ENCODE measurements around the gene TNK1.
"Not testable (repeated sequence)": the region's sequence is repeated elsewhere in the genome, so short reads cannot be mapped to it uniquely, and the experiment has no call there.

The TNK1 gene

DNA sequence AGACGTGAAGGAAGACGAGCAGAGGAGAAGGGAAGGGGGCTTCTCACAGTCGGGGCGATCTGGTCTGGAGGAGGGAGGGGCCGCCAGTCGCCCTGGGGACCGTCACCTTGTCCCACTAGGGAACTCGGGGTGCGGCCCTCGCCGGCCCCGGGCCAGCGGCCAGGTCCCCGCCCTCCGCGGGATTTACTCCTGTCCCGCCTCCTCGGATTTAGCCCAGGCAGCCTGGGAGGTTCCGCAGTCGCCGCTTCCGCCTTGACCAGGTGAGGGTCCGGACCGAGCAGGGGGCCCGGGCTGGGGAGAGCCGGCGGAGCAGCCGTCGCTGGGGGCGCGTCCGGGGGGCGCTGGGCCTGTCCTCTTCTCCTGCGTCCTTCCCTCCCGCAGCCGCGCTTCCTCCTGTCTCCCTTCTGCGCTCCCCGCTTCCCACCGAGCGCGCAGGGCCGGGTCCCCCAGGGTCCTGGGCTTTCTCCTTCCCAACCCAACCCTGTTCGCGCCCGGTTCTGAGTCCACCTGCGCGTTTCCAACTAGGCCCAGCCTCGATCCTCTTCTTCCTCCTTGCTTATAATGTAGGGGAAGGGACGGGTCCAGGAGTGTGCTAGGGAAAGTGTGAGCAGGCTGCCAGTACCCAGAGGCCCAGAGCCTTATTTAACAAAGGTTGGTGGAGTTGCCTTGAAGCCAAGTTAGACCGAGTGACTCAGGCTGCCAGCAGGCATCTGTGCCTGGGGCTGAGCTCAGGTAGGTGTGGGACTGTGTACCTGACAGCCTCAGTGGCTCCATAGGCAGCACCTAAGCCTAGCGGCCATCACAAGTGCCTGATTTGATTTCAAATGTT lies at the start of gene TNK1:
Gene TNK1, plus strand, starts transcription at position 235 of the 829 bp plus-strand sequence. CDS start 1,838 bp downstream, outside the sequence.
- peak; percentile 18 for DNase-seq

DNA sequence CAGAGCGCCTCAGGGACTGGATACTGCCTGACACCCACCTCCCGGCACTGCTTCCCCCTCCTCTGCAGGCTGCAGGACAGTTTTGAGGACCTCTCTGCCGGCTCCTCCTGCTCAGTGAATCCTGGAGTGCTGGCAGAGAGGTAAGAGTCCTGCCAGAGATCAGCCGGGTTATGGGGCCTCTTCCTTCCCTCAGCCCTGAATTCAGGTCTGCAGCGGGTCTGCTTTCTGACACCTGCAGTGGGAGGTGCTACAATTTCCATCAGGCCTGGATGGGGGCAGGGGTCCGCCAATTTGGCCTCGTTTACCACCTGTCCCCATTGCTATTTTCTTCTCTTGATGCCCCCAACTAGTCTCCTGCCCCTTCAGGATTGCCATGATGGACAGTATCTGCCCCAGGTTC lies 48.8 kb upstream of the TNK1 start:
- no peak for DNase-seq

DNA sequence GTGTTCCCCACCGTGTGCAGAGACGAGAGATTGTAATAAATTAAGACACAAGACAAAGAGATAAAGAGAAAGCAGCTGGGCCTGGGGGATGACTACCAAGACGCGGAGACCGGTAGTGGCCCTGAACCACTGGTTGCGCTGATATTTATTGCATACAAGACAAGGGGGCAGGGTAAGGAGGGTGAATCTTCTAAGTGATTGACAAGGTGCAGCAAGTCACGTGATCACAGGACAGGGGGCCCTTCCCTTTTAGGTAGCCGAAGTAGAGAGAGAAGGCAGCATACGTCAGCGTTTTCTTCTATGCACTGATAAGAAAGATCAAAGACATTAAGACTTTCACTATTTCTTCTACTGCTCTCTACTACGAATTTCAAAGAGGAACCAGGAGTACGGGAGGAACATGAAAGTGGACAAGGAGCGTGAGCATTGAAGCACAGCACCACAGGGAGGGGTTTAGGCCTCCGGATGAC lies 48.3 kb upstream of the TNK1 start:
- DNase-seq: not testable (repeated sequence)

DNA sequence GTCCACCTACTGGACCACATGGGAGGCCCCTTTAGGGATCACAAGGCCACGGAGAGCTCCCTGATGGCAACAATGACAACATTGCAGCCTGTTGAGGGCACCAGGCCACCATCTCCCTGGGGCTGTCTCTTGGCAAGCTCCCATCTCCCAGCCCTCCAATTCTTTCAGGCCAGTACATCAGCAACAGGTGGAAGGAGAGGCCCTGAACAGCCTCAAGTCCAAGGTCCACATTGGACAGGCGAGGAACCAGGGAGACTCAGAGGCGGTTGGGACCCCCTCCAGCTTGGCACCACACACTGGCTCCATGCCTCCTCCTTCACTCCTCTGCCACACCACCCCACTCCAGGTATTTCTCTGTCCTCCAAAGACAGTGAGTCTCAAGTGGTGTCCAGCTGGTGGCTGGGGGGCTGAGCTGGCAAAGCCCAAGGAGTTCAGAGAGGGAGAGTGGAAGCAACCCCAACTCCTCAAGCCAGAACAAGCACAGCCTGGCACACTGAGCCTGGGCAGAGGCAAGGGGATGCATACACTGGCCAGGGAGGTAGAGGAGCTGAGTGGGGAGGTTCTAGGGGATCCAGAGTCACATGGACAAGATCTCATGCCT lies 45.9 kb upstream of the TNK1 start:
- no peak for DNase-seq

DNA sequence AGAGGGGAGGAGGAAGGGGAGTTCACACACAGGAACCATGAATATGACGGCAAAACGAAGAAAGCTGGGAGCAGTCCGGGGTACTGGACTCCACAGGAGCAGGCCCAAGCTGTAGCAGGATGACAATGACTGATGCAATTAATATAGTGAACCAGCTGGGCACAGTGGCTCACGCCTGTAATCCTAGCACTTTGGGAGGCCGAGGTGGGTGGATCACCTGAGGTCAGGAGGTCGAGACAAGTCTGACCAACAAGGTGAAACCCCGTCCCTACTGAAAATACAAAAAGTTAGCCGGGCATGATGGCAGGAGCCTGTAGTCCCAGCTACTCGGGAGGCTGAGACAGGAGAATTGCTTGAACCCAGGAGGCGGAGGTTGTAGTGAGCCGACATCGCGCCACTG lies 45.1 kb upstream of the TNK1 start:
- not testable (repeated sequence) for DNase-seq

DNA sequence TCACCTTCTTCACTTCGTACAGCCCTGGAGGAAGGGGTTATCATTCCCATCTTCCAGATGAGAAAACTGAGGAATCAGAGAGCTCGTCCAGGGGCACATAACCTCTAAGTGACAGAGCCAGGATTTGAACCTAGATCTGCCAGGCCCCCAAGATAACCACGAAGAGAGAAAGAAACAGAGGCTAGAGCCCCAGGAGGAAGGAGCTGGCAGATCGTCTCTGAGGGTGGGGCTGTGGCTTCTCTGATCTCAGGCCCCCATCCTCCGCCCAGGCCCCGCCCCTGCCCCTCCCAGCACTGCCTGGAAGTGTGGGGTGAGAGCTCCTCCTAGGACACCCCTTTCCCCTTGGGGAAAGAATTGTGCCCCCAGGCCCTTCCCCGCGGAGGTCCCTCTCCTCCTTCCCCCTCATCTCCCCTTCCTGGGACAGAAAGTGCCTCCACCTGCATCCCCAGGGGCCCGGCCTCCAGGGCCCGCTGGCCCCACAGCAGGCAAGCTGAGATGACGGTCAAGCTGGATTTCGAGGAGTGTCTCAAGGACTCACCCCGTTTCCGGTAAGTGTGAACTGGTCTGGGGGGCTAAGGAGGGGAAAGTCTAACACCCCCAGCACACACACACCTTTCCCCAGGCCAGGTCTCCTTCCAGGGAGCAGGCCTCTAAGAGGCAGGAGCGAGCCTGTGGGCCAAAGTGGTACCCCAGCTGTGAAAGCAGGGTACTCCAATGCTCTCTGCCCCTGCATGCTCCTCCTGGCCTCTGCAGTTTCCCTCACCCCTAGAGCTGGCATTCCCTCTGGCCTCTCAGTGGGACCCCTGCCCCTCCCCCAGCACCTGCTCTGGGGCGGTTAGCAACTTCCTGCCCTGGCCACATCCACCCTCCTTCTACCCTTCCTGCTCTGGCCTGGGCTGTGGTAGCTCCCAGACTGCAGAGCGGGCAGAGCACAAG lies 44.4 kb upstream of the TNK1 start, which contains the start of gene ACAP1:
Gene ACAP1, plus strand, starts transcription at position 290 of the 936 bp plus-strand sequence. Its CDS starts 206 bp downstream, at position 496.
- no peak for DNase-seq

DNA sequence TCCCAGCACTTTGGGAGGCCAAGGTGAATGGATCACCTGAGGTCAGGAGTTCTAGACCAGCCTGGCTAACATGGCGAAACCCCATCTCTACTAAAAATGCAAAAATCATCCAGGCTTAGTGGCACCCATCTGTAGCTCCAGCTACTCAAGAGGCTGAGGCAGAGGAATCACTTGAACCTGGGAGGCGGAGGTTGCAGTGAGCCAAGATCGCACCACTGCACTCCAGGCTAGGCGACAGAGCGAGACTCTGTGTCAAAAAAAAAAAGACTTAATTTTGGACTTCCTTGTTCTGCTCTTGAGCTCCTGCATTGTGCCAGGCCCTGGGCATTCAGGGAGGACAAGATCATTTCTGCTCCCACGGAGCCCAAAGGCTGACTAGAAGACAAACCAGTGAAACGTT lies 43.3 kb upstream of the TNK1 start:
- DNase-seq: not testable (repeated sequence)

DNA sequence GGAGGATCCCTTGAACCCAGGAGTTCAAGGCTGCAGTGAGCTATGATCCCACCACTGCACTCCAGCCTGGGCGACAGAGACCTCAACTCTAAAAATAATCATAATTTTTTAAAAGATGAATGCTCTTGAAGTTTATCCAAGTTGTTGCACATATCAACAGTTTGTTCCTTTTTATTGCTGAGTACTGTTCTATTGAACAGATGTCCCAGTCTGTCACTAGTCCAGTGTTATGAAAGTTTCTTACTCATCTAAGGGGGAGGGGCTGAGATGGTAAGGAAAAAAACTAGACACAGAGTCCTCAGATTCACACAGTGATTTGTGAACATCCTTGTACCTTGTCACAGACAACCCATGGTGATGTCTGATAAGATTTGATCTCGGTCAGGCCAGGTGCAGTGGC lies 40.7 kb upstream of the TNK1 start:
- no peak for DNase-seq

DNA sequence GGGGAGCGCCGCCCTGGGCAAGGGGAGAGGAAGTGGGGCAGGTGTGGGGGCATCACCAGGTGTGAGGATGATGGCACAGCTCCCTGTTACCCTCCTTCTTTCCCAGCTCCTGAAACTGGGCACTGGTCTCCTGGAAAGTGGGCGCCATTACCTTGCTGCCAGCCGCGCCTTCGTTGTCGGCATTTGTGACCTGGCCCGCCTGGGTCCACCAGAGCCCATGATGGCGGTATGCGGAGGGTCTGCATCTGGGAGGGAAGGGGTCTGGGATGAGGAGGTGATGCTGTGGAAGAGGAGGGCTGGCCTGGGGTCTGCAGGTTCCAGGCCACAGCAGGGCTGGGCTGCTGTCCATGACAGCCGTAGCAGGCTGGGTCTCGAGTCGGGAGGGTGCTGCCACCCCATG lies 39.0 kb upstream of the TNK1 start:
- DNase-seq: no peak

DNA sequence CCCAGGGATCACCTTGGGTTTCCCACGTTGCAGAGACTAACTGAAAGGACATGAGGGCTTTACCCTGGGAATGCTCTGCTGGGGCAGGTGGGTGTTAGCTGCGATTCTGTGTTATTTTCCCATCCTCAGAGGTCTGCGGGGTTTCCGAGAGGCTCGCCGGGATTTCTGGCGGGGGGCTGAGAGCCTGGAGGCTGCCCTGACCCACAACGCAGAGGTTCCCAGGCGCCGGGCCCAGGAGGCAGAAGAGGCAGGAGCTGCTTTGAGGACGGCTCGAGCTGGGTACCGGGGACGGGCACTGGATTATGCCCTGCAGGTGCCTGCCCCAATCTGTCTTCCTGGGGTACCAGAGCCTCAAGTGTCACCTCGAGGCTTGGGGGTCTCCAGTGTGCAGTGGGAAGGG lies 37.6 kb upstream of the TNK1 start:
- DNase-seq: no peak

DNA sequence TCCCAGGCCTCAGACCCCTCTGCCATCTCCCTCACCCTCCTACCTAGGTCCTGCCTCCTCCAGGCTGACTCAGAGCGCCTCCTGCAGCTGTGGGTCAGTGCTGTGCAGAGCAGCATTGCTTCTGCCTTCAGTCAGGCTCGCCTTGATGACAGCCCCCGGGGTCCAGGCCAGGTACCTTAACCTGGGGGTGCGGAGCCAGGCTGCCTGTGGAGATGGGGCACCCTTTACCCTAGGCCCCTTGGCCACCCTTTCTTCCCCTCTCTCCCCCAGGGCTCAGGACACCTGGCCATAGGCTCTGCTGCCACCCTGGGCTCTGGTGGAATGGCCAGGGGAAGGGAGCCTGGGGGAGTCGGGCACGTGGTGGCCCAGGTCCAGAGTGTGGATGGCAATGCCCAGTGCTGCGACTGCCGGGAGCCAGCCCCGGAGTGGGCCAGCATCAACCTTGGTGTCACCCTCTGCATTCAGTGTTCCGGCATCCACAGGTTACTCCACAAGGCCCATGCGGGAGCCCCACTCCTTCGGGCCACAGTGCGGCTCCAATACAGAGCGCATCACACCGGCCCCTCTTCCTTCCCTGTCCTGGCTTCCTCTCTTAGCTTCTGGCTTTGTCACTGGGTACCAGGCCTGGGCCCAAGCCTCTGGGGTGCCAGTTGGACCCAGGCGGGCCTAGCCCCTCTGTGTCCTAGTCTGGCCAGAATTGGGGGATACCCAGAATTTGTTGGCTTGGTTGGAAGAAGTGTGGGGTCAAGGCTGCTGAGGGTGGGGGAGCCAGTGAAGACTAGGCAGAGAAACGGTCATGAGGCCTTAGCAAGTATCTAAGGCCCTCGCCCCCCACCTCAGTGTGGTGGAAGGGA lies 33.9 kb upstream of the TNK1 start:
- DNase-seq: no peak

DNA sequence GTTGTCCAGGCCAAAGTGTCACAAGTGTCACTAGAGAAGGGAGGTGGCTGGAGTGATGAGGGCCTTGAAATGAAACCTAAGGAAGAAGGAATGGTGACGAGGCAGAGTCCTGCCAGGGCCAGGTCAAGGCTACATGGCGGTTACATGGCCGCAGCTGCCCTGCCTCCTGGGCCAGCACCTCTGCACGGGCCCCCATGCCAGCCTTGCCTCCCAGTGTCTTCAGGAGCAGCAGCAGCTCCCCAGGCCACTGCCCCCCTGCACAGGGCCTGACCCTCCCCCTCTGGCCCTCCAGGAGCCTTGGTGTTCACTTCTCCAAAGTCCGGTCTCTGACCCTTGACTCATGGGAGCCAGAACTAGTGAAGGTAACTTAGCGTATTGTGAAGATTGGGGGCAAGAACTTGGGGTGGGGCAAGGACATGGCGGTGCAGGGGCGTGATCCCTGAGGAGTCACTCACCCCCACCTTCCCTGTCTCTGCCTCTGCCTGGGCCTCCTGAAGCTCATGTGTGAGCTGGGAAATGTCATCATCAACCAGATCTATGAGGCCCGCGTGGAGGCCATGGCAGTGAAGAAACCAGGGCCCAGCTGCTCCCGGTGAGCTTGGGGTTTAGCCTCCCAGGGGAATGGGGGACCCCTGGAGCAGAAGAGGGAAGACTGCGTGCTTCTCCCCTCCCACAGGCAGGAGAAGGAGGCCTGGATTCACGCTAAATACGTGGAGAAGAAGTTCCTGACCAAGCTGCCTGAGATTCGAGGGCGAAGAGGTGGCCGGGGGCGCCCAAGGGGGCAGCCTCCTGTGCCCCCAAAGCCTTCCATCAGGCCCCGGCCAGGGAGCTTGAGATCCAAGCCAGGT lies 33.0 kb upstream of the TNK1 start:
- no peak for DNase-seq

DNA sequence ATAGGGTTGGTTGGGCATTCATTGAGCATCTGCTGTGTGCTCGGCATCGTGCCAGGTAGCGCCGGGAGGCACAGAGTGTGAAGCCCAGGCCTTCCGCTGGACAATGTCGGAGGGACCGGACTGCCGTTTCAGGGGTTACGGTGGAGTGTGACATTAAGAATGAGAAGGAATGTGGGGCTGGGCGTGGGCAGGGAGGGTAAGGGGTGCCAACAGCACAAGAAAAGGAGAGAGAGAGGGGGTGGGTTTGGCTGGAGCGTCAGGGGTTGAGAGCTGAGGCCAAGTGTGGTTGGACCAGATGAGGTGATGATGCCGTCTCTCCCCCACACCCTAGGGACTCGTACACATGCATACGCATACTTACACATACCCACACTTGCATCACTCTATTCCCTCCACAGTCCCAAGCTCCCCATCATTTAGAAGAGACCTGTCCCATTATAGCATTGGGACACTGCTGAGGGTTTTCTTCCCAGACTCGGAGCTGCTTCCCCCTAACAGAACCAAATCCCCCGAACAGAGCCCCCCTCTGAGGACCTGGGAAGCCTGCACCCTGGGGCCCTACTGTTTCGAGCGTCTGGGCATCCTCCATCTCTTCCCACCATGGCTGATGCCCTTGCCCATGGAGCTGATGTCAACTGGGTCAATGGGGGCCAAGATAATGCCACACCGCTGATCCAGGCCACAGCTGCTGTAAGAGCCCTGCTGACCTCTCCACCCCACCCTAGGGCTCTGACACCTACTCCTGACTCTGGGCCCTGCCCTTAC lies 32.2 kb upstream of the TNK1 start:
- DNase-seq: peak; percentile 7

DNA sequence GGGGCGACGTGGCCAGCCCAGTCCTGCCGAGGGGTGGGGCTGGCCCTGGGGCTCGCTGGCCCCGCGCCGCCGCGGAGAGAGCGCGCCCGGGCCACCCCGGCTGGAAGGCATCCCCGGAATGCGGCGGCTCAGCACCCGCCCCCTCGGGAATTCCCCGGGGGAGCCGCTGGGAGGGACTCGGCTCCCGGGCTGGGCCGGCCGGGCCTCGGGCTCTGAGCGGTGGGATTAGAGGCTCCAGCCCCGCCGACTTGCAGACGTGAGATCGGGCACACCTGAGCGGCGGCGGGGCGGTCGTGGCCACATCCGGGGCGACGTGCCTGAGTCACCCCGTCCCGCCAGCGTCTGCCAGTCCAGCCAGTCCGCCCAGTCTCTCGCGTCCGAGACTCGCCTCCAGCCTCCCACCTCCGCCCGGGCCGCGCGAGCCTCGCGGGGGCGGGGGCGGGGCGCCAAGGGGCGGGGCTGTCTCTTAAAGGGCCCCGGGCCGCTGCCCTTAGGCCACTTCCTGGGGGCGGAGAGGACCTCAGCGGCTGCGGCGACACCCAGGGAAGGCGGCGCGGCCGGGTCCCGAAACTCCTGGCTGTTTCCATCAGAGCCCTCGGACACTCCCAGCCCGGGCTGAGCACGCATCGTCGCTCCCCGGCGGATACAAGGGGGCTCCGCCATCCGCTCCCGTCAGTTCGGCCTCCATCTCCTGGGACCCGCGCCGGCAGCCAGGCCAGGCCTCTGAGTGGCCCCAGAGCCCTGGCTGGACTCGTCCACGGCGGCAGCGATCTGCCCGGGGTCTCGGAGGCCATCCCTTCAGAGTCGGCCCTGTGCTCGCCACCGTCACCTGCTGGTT lies 29.0 kb upstream of the TNK1 start, which contains the start of gene KCTD11:
Gene KCTD11, plus strand, starts transcription at position 498 of the 838 bp plus-strand sequence.
- DNase-seq: peak; percentile 64

DNA sequence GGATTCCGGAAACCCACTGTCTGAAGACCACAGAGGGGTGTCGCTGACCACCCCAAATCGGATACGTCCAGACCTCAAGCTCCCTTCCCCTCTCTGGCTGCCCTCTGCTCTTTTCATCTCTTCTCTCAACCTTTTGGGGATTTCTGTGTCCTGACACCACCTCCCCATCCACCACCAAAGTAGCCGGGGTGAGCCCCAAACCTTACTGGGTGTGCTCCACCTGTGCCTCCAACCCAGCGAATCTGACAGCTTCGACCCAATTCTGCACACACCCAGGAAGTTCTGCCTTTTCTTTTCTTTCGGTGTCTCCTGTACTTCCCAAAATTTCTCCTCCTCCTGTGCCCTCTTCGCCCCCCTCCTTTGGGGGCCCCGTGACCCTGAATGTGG lies 28.4 kb upstream of the TNK1 start:
- no peak for DNase-seq

DNA sequence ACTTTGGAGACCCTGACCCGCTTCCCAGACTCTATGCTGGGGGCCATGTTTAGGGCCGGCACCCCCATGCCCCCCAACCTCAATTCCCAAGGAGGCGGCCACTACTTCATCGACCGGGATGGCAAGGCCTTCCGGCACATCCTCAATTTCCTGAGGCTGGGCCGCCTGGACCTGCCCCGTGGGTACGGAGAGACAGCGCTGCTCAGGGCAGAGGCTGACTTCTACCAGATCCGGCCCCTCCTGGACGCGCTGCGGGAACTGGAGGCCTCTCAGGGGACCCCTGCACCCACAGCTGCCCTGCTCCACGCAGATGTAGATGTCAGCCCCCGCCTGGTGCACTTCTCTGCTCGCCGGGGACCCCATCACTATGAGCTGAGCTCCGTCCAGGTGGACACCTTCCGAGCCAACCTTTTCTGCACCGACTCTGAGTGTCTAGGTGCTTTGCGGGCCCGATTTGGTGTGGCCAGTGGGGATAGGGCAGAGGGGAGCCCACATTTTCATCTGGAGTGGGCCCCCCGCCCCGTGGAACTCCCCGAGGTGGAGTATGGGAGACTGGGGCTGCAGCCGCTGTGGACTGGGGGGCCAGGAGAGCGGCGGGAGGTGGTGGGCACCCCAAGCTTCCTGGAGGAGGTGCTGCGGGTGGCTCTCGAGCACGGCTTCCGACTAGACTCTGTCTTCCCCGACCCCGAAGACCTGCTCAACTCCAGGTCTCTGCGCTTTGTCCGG lies 27.8 kb upstream of the TNK1 start:
- DNase-seq: no peak

DNA sequence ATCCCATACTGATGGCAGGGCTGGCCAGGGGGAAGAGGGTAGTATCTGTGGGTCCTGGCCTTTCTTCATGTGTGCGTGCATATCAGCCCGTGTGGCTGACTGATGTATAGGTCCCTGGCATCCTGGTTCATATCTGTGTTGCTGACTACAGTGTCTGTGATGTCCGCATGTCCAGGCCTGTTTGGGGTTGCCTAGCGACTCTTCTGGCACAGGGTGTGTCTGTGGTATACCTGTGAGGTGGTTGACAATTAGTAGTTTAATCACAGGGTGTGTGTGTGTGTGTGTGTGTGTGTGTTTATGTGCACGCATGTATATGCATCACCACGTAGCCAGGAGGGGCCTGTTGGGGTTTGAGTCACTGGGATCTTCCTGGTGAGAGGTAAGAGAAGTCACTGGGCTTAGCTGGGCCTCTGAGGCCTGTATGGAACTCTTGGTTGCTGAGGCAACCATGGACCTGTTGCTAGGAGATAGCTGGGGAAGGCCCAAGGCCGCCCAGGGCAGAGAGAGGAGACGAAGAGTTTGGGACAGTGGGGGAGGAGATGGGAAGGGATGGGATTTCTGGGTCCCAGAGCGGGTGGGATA lies 26.5 kb upstream of the TNK1 start:
- peak; percentile 53 for DNase-seq

DNA sequence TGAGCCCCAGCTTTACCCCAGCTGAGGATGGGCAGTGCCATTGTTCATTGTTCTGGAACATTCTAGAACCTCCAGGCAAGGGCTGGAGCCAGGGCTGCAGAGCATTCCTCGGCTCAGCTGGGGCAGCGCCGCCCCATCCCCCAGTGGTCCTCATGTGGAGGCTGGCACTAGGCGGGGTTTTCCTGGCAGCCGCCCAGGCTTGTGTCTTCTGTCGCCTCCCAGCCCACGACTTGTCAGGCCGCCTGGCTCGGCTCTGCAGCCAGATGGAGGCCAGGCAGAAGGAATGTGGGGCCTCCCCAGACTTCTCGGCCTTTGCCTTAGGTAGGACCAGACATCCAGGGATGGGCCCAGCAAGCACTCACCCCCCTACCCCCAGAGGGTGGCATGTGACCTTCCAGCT lies 25.8 kb upstream of the TNK1 start, which contains the start of gene TMEM95:
Gene TMEM95, plus strand, starts transcription at position 104 of the 400 bp plus-strand sequence. Its CDS starts 49 bp downstream, at position 153.
- DNase-seq: peak; percentile 25

All from NCI-H69 (cell line).